ENCODE data around the gene MEX3D.

The MEX3D gene

GRCh38 chr19:1609103-1609396 is 40.9 kb upstream of the MEX3D start:
- H3K9me3 ChIP-seq (ENCODE audit: severe bottlenecking): no peaks in the 10 kb centered on the region
- no peak for TF ChIP-seq CTCF (IDR thresholded peaks at IDR 0.05; ENCODE audit: low read depth, low read length)
- peaks cover 40% of the 10 kb centered on the region for H3K36me3 ChIP-seq
- no peak overlapping the region for H3K27ac ChIP-seq
- no peaks in the 10 kb centered on the region for H3K27me3 ChIP-seq (ENCODE audit: insufficient read depth, low read depth, severe bottlenecking)
- no peak overlapping the region for H3K4me3 ChIP-seq (ENCODE audit: low read depth, low read length)
- DNase-seq: no peak

GRCh38 chr19:1608359-1609102 is 40.4 kb upstream of the MEX3D start:
- no peak for DNase-seq

GRCh38 chr19:1606138-1606651 is 38.1 kb upstream of the MEX3D start:
- Histone ChIP-seq H3K27me3 (ENCODE audit: insufficient read depth, low read depth, severe bottlenecking) (no peaks in the 10 kb centered on the region), H3K4me3 (ENCODE audit: low read depth, low read length) (peak overlapping the region; percentile 55), H3K36me3 (peaks cover 26% of the 10 kb centered on the region), H3K27ac (peak overlapping the region; percentile 88), H3K9me3 (ENCODE audit: severe bottlenecking) (no peaks in the 10 kb centered on the region)
- no peak for DNase-seq
- no peak for TF ChIP-seq CTCF (IDR thresholded peaks at IDR 0.05; ENCODE audit: low read depth, low read length)

More at GRCh38 chr19:1608359-1609102, 40.4 kb upstream of the MEX3D start:
- Histone ChIP-seq H3K27ac (no peak overlapping the region), H3K9me3 (ENCODE audit: severe bottlenecking) (no peaks in the 10 kb centered on the region), H3K27me3 (ENCODE audit: insufficient read depth, low read depth, severe bottlenecking) (no peaks in the 10 kb centered on the region), H3K36me3 (peaks cover 35% of the 10 kb centered on the region), H3K4me3 (ENCODE audit: low read depth, low read length) (no peak overlapping the region)
- TF ChIP-seq CTCF (IDR thresholded peaks at IDR 0.05; ENCODE audit: low read depth, low read length): no peak

- Histone ChIP-seq H3K36me3 (peaks cover 19% of the 10 kb centered on the region), H3K27ac (peak within 1 kb of the TSS; percentile 88), H3K4me3 (ENCODE audit: low read depth, low read length) (peak within 1 kb of the TSS; percentile 67), H3K27me3 (ENCODE audit: insufficient read depth, low read depth, severe bottlenecking) (no peaks in the 10 kb centered on the region), H3K9me3 (ENCODE audit: severe bottlenecking) (no peaks in the 10 kb centered on the region)
- DNase-seq: peak; percentile 96
- peak; percentile 66 for TF ChIP-seq CTCF (IDR thresholded peaks at IDR 0.05; ENCODE audit: low read depth, low read length)
These were observed 37.4 kb upstream of the MEX3D start, which contains the start of gene UQCR11 for GRCh38 chr19:1605236-1606137. UQCR11 (minus strand) TSS chr19:1605462; CDS start chr19:1605409, 53 bp downstream.

- Histone ChIP-seq H3K36me3 (peaks cover 25% of the 10 kb centered on the region), H3K4me3 (ENCODE audit: low read depth, low read length) (no peak overlapping the region), H3K27ac (no peak overlapping the region), H3K27me3 (ENCODE audit: insufficient read depth, low read depth, severe bottlenecking) (no peaks in the 10 kb centered on the region), H3K9me3 (ENCODE audit: severe bottlenecking) (no peaks in the 10 kb centered on the region)
- no peak for TF ChIP-seq CTCF (IDR thresholded peaks at IDR 0.05; ENCODE audit: low read depth, low read length)
- DNase-seq: no peak
These were observed 34.1 kb upstream of the MEX3D start for GRCh38 chr19:1602091-1602707.
